Activated T-helper 2 cell treated with anti-CD3 and anti-CD28 coated beads, Interferon-gamma antibody, Interleukin-2, Interleukin-4, amounts not matched to agents 10 μg/mL and 5 μg/mL and 100 μg/mL, durations not matched to agents 14 hours and 24 hours and 36 hours (primary cell): ENCODE data around the gene HP1BP3. TPM values are rescaled to one million over a fixed set of nuclear protein-coding genes. Genes with fewer than 3 reads are reported as not detected.

Source experiments
- DNase-seq: peaks from one replicate; pipeline ENCODE4 v3.0.0; 2021; ENCODE audit warnings: low spot score
- H3K27ac Mint-ChIP-seq: one replicate; pipeline ENCODE4 v1.8.0; 2021; ENCODE audit warnings: mixed read lengths
- H3K27me3 Mint-ChIP-seq: one replicate; pipeline ENCODE4 v1.8.0; 2021; ENCODE audit warnings: low read depth, mixed read lengths
- H3K36me3 Mint-ChIP-seq: one replicate; pipeline ENCODE4 v1.8.0; 2021; ENCODE audit warnings: low read depth, mixed read lengths
- H3K4me1 Mint-ChIP-seq: one replicate; pipeline ENCODE4 v1.8.0; 2021; ENCODE audit warnings: low read depth, mixed read lengths
- H3K4me3 Mint-ChIP-seq: one replicate; pipeline ENCODE4 v1.8.0; 2021; ENCODE audit warnings: low read depth, mild to moderate bottlenecking, moderate library complexity, mixed read lengths
- H3K9me3 Mint-ChIP-seq: one replicate; pipeline ENCODE4 v1.8.0; 2021; ENCODE audit warnings: mixed read lengths
- intact Hi-C: fragments of 100-400 bp; cut with micrococcal nuclease; formaldehyde crosslinking; loops from one replicate; pipeline ENCODE4 v1.15.1; 2023
- total RNA-seq: library from RNA; stranded (reverse); gene quantifications from 2 replicates; pipeline ENCODE4 v1.2.3, GENCODE V29; 2022

The HP1BP3 gene
- total RNA-seq, 1 donor from 2014 or later: 267 TPM

- DNase-seq: no peak
- Mint-ChIP-seq H3K27me3 (peaks cover 3% of the 10 kb centered on the region), H3K36me3 (no peaks in the 10 kb centered on the region), H3K9me3 (no peaks in the 10 kb centered on the region), H3K27ac (no peak overlapping the region), H3K4me3 (no peak overlapping the region), H3K4me1 (peaks cover 6% of the 10 kb centered on the region)
- intact Hi-C loops: no loop called here
Observed at GRCh38 chr1:20699558-20699957, 87.5 kb downstream of the HP1BP3 start.

GRCh38 chr1:20698195-20698910, 88.8 kb downstream of the HP1BP3 start:
- Mint-ChIP-seq H3K4me3 (no peak overlapping the region), H3K27ac (no peak overlapping the region), H3K9me3 (no peaks in the 10 kb centered on the region), H3K4me1 (peaks cover 6% of the 10 kb centered on the region), H3K27me3 (peaks cover 3% of the 10 kb centered on the region), H3K36me3 (no peaks in the 10 kb centered on the region)
- no peak for DNase-seq
- intact Hi-C loops: no loop called here

GRCh38 chr1:20697563-20697962, 89.5 kb downstream of the HP1BP3 start:
- intact Hi-C loops: no loop called here
- Mint-ChIP-seq H3K4me3 (no peak overlapping the region), H3K9me3 (no peaks in the 10 kb centered on the region), H3K27me3 (peaks cover 3% of the 10 kb centered on the region), H3K4me1 (peaks cover 6% of the 10 kb centered on the region), H3K27ac (no peak overlapping the region), H3K36me3 (no peaks in the 10 kb centered on the region)
- no peak for DNase-seq

GRCh38 chr1:20696397-20697333, 90.4 kb downstream of the HP1BP3 start:
- H3K36me3 Mint-ChIP-seq: no peaks in the 10 kb centered on the region
- H3K27me3 Mint-ChIP-seq: peaks cover 3% of the 10 kb centered on the region
- peak; percentile 61 for DNase-seq
- peaks cover 6% of the 10 kb centered on the region for H3K4me1 Mint-ChIP-seq
- intact Hi-C loops: loop anchor here (1.0 kb wide), 1 partner anchor 499 kb away; no protein-coding TSS in a partner anchor
- H3K27ac Mint-ChIP-seq: no peak overlapping the region
- H3K4me3 Mint-ChIP-seq: peak overlapping the region; percentile 82
- no peaks in the 10 kb centered on the region for H3K9me3 Mint-ChIP-seq

- Mint-ChIP-seq H3K9me3 (no peaks in the 10 kb centered on the region), H3K4me3 (peak overlapping the region; percentile 82), H3K36me3 (no peaks in the 10 kb centered on the region), H3K27me3 (peaks cover 3% of the 10 kb centered on the region), H3K27ac (no peak overlapping the region), H3K4me1 (peaks cover 6% of the 10 kb centered on the region)
- DNase-seq: no peak
- intact Hi-C loops: no loop called here
Observed at GRCh38 chr1:20695515-20695914, 91.6 kb downstream of the HP1BP3 start.

GRCh38 chr1:20693623-20694022, 93.5 kb downstream of the HP1BP3 start:
- peaks cover 3% of the 10 kb centered on the region for H3K27me3 Mint-ChIP-seq
- H3K4me1 Mint-ChIP-seq: peaks cover 6% of the 10 kb centered on the region
- no peak overlapping the region for H3K4me3 Mint-ChIP-seq
- H3K36me3 Mint-ChIP-seq: no peaks in the 10 kb centered on the region
- no peak overlapping the region for H3K27ac Mint-ChIP-seq
- H3K9me3 Mint-ChIP-seq: no peaks in the 10 kb centered on the region
- DNase-seq: no peak
- intact Hi-C loops: no loop called here

Other genes starting within 250 kb of the HP1BP3 start
- not detected in 2 replicates for gene FAM43B, start 234.7 kb downstream of the HP1BP3 start, total RNA-seq
- gene CDA, start 198.2 kb downstream of the HP1BP3 start, total RNA-seq: not detected in 2 replicates
- 3.8 and 4.7 TPM in 2 replicates for gene PINK1, start 153.8 kb downstream of the HP1BP3 start, total RNA-seq
- gene DDOST, start 125.9 kb downstream of the HP1BP3 start, total RNA-seq: 184 and 186 TPM in 2 replicates
- gene KIF17, start 69.3 kb downstream of the HP1BP3 start, total RNA-seq: 0.09 TPM in 1 of 2 replicates, not detected in the other
- gene SH2D5, start 54.6 kb downstream of the HP1BP3 start, total RNA-seq: 0.05 and 0.16 TPM in 2 replicates